Astrocyte (in vitro differentiated cells and primary cell): Measurements from ENCODE around the gene SNX30. TPM values are rescaled to one million over a fixed set of nuclear protein-coding genes. Genes with fewer than 3 reads are reported as not detected.
A peak's percentile ranks its signal among the peaks of the same experiment; 100 is the strongest.

Experiments
- DNase-seq: peaks from one replicate; pipeline ENCODE4 v3.0.0-alpha.2; 2010; ENCODE audit warnings: low read depth
- FAIRE-seq: peaks from 2 replicates; lab custom pipeline; 2011; peaks lifted over from hg19 to GRCh38; lab: Jason Lieb, UNC
- H2AFZ ChIP-seq: 2 replicates; pipeline ENCODE4 v1.6.0; 2012; ENCODE audit warnings: low read depth, low read length, inconsistent platforms
- H3K27ac ChIP-seq: 2 replicates; pipeline ENCODE4 v1.5.1; 2011; ENCODE audit warnings: low read depth, low read length, inconsistent platforms
- H3K27me3 ChIP-seq: 2 replicates; pipeline ENCODE4 v1.6.0; 2011; ENCODE audit warnings: low read length, inconsistent platforms; ENCODE audit not compliant: insufficient read depth
- H3K36me3 ChIP-seq: 2 replicates; pipeline ENCODE4 v1.5.1; 2011; ENCODE audit warnings: low read length, inconsistent platforms; ENCODE audit not compliant: insufficient read depth
- H3K4me1 ChIP-seq: 2 replicates; pipeline ENCODE4 v1.5.1; 2011; ENCODE audit warnings: low read length, inconsistent platforms; ENCODE audit not compliant: insufficient read depth
- H3K4me2 ChIP-seq: 2 replicates; pipeline ENCODE4 v1.6.0; 2012; ENCODE audit warnings: low read length, inconsistent platforms
- H3K4me3 ChIP-seq: 2 replicates; pipeline ENCODE4 v1.5.1; 2011; ENCODE audit warnings: low read depth, mild to moderate bottlenecking, low read length, inconsistent platforms; ENCODE audit not compliant: insufficient read depth
- H3K79me2 ChIP-seq: 2 replicates; pipeline ENCODE4 v1.6.0; 2012; ENCODE audit warnings: mild to moderate bottlenecking, low read length, inconsistent platforms; ENCODE audit not compliant: insufficient read depth
- H3K9ac ChIP-seq: 2 replicates; pipeline ENCODE4 v1.6.0; 2012; ENCODE audit warnings: mild to moderate bottlenecking, low read length, inconsistent platforms
- H3K9me3 ChIP-seq: 2 replicates; pipeline ENCODE4 v1.5.1; 2012; ENCODE audit warnings: low read depth, mild to moderate bottlenecking, low read length, inconsistent platforms; ENCODE audit not compliant: insufficient read depth
- H4K20me1 ChIP-seq: 2 replicates; pipeline ENCODE4 v1.6.0; 2012; ENCODE audit warnings: low read length, inconsistent platforms; ENCODE audit not compliant: insufficient read depth
- H3K27ac Mint-ChIP-seq: one replicate; pipeline ENCODE4 v1.8.0; 2021; ENCODE audit warnings: mild to moderate bottlenecking, mixed read lengths; ENCODE audit not compliant: unreplicated experiment
- H3K27me3 Mint-ChIP-seq: one replicate; pipeline ENCODE4 v1.8.0; 2021; ENCODE audit warnings: low read depth, mixed read lengths; ENCODE audit not compliant: unreplicated experiment
- H3K36me3 Mint-ChIP-seq: one replicate; pipeline ENCODE4 v1.8.0; 2021; ENCODE audit warnings: low read depth, mixed read lengths; ENCODE audit not compliant: unreplicated experiment
- H3K4me1 Mint-ChIP-seq: one replicate; pipeline ENCODE4 v1.8.0; 2021; ENCODE audit warnings: low read depth, mixed read lengths; ENCODE audit not compliant: unreplicated experiment
- H3K4me3 Mint-ChIP-seq: one replicate; pipeline ENCODE4 v1.8.0; 2021; ENCODE audit warnings: mild to moderate bottlenecking, moderate library complexity, mixed read lengths; ENCODE audit not compliant: unreplicated experiment
- H3K9me3 Mint-ChIP-seq: one replicate; pipeline ENCODE4 v1.8.0; 2021; ENCODE audit warnings: mild to moderate bottlenecking, mixed read lengths; ENCODE audit not compliant: unreplicated experiment
- CTCF ChIP-seq: IDR thresholded peaks from 2 replicates; pipeline ENCODE4 v1.5.1; 2011; ENCODE audit warnings: low read depth, mild to moderate bottlenecking, inconsistent platforms, low read length, moderate library complexity; ENCODE audit not compliant: insufficient read depth
- EZH2 ChIP-seq: IDR thresholded peaks from 2 replicates; pipeline ENCODE4 v1.6.1; 2012; ENCODE audit warnings: mild to moderate bottlenecking, low read length, inconsistent platforms; ENCODE audit not compliant: insufficient read depth
- total RNA-seq: library from RNA; stranded (reverse); gene quantifications from 2 replicates; pipeline ENCODE4 v1.2.1, GENCODE V29; 2021

Gene SNX30
- total RNA-seq, 1 donor from 2014 or later, result 12.8 TPM

GRCh38 chr9:112747094-112747493 lies 3.5 kb upstream of the SNX30 start:
- Histone ChIP-seq H3K27me3 (no peaks in the 10 kb centered on the region), H3K79me2 (peaks cover 4% of the 10 kb centered on the region), H3K4me2 (no peak overlapping the region), H3K27ac (no peak overlapping the region), H3K4me3 (no peak overlapping the region), H4K20me1 (peaks cover 4% of the 10 kb centered on the region), H3K9ac (no peak overlapping the region), H2AFZ (no peak overlapping the region), H3K9me3 (no peaks in the 10 kb centered on the region), H3K36me3 (no peaks in the 10 kb centered on the region), H3K4me1 (peaks cover 17% of the 10 kb centered on the region)
- FAIRE-seq, result no peak
- TF ChIP-seq EZH2, result no peak
- no peak for TF ChIP-seq CTCF
- Mint-ChIP-seq H3K4me1 (peaks cover 8% of the 10 kb centered on the region), H3K36me3 (no peaks in the 10 kb centered on the region), H3K27me3 (no peaks in the 10 kb centered on the region), H3K9me3 (peaks cover 3% of the 10 kb centered on the region), H3K27ac (no peak overlapping the region), H3K4me3 (no peak overlapping the region)
- DNase-seq, result no peak

GRCh38 chr9:112750764-112751055 lies 150 bp downstream of the SNX30 start:
- peaks cover 22% of the 10 kb centered on the region for H3K79me2 ChIP-seq
- no peak overlapping the region for H3K4me3 Mint-ChIP-seq
- no peaks in the 10 kb centered on the region for H3K27me3 Mint-ChIP-seq
- peak overlapping the region; percentile 91 for H2AFZ ChIP-seq
- peaks cover 38% of the 10 kb centered on the region for H3K4me1 Mint-ChIP-seq
- H3K4me1 ChIP-seq, result peaks cover 40% of the 10 kb centered on the region
- no peak for TF ChIP-seq CTCF
- no peak for TF ChIP-seq EZH2
- peak overlapping the region; percentile 99 for H3K4me2 ChIP-seq
- H3K27me3 ChIP-seq, result no peaks in the 10 kb centered on the region
- DNase-seq (no peak), FAIRE-seq (no peak)
- H3K4me3 ChIP-seq, result peak overlapping the region; percentile 74
- H3K9me3 ChIP-seq, result no peaks in the 10 kb centered on the region
- H3K9me3 Mint-ChIP-seq, result peaks cover 3% of the 10 kb centered on the region
- no peak overlapping the region for H3K27ac Mint-ChIP-seq
- H3K36me3 ChIP-seq, result no peaks in the 10 kb centered on the region
- peak overlapping the region; percentile 84 for H3K9ac ChIP-seq
- peaks cover 26% of the 10 kb centered on the region for H4K20me1 ChIP-seq
- H3K36me3 Mint-ChIP-seq, result no peaks in the 10 kb centered on the region
- H3K27ac ChIP-seq, result peak overlapping the region; percentile 57

- Histone ChIP-seq H2AFZ (peak overlapping the region; percentile 91), H3K27me3 (no peaks in the 10 kb centered on the region), H3K36me3 (no peaks in the 10 kb centered on the region), H4K20me1 (peaks cover 26% of the 10 kb centered on the region), H3K4me3 (peak overlapping the region; percentile 74), H3K79me2 (peaks cover 27% of the 10 kb centered on the region), H3K4me2 (peak overlapping the region; percentile 99), H3K27ac (peak overlapping the region; percentile 57), H3K9ac (peak overlapping the region; percentile 84), H3K9me3 (no peaks in the 10 kb centered on the region), H3K4me1 (peaks cover 40% of the 10 kb centered on the region)
- peak overlapping the region; percentile 88 for H3K27ac Mint-ChIP-seq
- no peaks in the 10 kb centered on the region for H3K27me3 Mint-ChIP-seq
- peak overlapping the region; percentile 89 for H3K4me3 Mint-ChIP-seq
- DNase-seq (peak; percentile 83), FAIRE-seq (no peak)
- TF ChIP-seq EZH2 (no peak), CTCF (no peak)
- H3K36me3 Mint-ChIP-seq, result no peaks in the 10 kb centered on the region
- H3K9me3 Mint-ChIP-seq, result peaks cover 3% of the 10 kb centered on the region
- H3K4me1 Mint-ChIP-seq, result peaks cover 38% of the 10 kb centered on the region
These were observed 666 bp downstream of the SNX30 start for GRCh38 chr9:112751056-112751795.
